Measurements from ENCODE around the gene KRTAP10-1. TPM values are rescaled to one million over a fixed set of nuclear protein-coding genes. Genes with fewer than 3 reads are reported as not detected.

KRTAP10-1 gene
- total RNA-seq, 1 experiment from 2014 or later = not detected

DNA sequence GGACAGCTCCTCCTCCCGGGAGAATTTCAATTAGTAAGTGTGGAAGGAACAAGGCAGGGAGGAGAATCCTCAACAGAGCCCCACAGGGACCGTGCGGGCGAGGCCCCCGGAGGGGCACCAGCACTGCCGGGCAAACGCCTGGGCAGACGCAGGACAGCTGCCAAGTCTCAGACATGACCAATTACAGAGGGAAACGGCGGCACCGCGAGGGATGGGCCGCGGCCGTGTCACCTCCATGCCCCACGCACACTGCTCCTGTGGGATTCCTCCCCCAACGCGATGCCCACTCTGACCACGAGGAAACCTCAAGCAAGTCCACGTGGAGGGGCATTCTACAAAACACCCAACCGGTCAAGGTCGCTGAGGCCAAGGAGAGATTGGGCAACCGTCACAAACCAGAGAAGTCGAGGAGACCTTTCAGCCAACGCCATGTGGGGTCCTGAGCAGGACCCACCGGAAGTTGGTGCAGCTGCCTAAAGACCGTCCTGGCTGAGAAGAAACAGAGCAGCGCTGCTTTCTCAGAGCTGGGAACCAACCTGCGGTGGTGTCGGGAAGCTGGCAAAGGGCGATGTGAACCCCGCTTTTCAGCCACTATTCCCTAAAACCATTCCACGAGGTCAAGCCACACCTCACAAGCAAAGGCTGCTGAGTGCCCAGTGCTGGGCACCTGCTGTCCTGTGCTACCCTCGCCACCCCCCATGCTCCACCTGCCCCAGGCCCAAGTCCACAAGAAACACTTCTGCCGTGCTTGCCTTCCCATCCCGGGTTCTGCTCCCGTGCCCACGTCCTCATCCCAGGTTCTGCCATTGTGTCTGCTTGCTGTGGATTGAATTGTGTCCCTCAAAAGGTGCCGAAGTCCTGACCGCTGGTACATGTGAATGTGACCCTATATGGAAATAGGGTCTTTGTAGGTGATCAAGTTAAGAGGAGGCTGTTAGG, 32.1 kb upstream of the KRTAP10-1 start (continued):
- TF ChIP-seq NFYB (CRISPR knock-in tag; conservative IDR thresholded peaks at IDR 0.05; ENCODE audit: low read depth) = no peak
- no peak for TF ChIP-seq NR1H2 (CRISPR knock-in tag; IDR thresholded peaks at IDR 0.05)

DNA sequence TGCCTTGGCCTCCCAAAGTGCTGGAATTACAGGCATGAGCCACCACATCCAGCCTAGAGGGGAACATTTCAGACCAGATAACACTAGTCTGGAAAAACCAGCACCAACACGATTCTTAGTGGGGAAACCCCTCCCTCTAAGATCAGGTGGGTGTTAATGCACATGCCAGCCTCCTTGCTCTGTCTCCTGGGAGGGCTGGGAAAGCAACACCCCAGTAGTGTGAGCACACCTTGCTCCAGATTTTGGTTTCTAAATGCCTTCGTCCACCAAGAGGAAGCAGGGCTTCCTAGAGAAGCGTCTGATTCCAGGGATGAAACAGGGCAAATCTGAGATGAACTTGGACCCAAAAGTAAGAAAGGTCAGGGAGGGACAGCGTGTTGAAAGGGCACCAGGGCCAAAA, 31.3 kb upstream of the KRTAP10-1 start:
- H3K4me3 Mint-ChIP-seq = no peak overlapping the region

DNA sequence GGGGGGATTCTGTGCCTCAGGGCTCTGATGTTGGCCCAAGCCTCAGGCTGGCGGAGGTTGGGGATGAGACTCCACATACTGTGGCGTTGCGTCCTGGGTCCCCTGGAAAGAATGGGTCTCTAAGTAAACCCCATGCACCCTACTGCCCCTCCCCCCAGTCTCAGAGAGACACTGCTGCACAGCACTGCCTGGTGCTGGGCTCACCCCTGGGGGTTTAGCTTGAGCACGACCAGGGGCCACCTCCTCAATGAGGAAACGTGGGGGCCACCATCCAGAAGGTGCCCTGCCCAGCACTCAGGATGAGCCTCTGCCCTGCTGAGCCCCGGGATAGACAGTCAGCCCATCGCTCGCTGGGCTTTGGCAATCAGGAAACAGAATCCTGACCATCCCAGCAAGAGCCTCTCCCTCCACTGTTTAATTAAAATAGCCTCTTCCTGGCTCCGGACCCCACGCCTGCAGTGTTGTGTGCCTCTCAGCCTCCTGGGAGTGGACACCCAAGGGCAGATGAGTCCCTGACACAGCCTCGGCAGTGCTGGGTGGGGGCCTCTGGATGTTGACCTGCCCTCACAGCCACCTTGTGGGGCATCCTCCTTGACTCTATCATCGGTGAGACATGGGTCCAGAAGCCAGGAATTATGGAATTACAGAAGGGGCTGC, 30.0 kb upstream of the KRTAP10-1 start:
- H3K27me3 Mint-ChIP-seq (ENCODE audit: low read depth) = peaks cover 6% of the 10 kb centered on the region
- no peak overlapping the region; the same call in 1 of the 2 replicates for H3K27ac Mint-ChIP-seq
- no peak for DNase-seq (ENCODE audit: low spot score)
- peaks cover 17% of the 10 kb centered on the region for H3K36me3 Mint-ChIP-seq
- CTCF ChIA-PET = no interaction called here
- TF ChIP-seq ZBTB21 (CRISPR knock-in tag; IDR thresholded peaks at IDR 0.05; ENCODE audit: borderline replicate concordance) (no peak), ZNF263 (CRISPR knock-in tag; IDR thresholded peaks at IDR 0.05; ENCODE audit: low read depth) (no peak), NFATC4 (CRISPR knock-in tag; IDR thresholded peaks at IDR 0.05) (no peak), PRRX2 (CRISPR knock-in tag; IDR thresholded peaks at IDR 0.05) (no peak), ZNF219 (CRISPR knock-in tag; IDR thresholded peaks at IDR 0.05; ENCODE audit: borderline replicate concordance) (no peak)
- TF ChIP-seq, protein P1, sequence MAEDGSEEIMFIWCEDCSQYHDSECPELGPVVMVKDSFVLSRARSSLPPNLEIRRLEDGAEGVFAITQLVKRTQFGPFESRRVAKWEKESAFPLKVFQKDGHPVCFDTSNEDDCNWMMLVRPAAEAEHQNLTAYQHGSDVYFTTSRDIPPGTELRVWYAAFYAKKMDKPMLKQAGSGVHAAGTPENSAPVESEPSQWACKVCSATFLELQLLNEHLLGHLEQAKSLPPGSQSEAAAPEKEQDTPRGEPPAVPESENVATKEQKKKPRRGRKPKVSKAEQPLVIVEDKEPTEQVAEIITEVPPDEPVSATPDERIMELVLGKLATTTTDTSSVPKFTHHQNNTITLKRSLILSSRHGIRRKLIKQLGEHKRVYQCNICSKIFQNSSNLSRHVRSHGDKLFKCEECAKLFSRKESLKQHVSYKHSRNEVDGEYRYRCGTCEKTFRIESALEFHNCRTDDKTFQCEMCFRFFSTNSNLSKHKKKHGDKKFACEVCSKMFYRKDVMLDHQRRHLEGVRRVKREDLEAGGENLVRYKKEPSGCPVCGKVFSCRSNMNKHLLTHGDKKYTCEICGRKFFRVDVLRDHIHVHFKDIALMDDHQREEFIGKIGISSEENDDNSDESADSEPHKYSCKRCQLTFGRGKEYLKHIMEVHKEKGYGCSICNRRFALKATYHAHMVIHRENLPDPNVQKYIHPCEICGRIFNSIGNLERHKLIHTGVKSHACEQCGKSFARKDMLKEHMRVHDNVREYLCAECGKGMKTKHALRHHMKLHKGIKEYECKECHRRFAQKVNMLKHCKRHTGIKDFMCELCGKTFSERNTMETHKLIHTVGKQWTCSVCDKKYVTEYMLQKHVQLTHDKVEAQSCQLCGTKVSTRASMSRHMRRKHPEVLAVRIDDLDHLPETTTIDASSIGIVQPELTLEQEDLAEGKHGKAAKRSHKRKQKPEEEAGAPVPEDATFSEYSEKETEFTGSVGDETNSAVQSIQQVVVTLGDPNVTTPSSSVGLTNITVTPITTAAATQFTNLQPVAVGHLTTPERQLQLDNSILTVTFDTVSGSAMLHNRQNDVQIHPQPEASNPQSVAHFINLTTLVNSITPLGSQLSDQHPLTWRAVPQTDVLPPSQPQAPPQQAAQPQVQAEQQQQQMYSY (CRISPR knock-in tag; IDR thresholded peaks at IDR 0.05) = no peak
- peaks cover 23% of the 10 kb centered on the region for H3K9me3 Mint-ChIP-seq
- POLR2A ChIA-PET = no interaction called here
- peaks cover 7% of the 10 kb centered on the region for H3K4me1 Mint-ChIP-seq
- no peak for ATAC-seq
- H3K4me3 Mint-ChIP-seq = no peak overlapping the region

More for the DNA sequence above, 31.3 kb upstream of the KRTAP10-1 start:
- ChIA-PET POLR2A (no interaction called here), CTCF (no interaction called here)
- DNase-seq (ENCODE audit: low spot score) (no peak), ATAC-seq (no peak)
- Mint-ChIP-seq H3K4me1 (peaks cover 11% of the 10 kb centered on the region), H3K36me3 (peaks cover 17% of the 10 kb centered on the region), H3K27ac (no peak overlapping the region), H3K27me3 (ENCODE audit: low read depth) (peaks cover 6% of the 10 kb centered on the region), H3K9me3 (peaks cover 23% of the 10 kb centered on the region)
- TF ChIP-seq, protein P2, sequence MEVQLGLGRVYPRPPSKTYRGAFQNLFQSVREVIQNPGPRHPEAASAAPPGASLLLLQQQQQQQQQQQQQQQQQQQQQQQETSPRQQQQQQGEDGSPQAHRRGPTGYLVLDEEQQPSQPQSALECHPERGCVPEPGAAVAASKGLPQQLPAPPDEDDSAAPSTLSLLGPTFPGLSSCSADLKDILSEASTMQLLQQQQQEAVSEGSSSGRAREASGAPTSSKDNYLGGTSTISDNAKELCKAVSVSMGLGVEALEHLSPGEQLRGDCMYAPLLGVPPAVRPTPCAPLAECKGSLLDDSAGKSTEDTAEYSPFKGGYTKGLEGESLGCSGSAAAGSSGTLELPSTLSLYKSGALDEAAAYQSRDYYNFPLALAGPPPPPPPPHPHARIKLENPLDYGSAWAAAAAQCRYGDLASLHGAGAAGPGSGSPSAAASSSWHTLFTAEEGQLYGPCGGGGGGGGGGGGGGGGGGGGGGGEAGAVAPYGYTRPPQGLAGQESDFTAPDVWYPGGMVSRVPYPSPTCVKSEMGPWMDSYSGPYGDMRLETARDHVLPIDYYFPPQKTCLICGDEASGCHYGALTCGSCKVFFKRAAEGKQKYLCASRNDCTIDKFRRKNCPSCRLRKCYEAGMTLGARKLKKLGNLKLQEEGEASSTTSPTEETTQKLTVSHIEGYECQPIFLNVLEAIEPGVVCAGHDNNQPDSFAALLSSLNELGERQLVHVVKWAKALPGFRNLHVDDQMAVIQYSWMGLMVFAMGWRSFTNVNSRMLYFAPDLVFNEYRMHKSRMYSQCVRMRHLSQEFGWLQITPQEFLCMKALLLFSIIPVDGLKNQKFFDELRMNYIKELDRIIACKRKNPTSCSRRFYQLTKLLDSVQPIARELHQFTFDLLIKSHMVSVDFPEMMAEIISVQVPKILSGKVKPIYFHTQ (CRISPR knock-in tag; IDR thresholded peaks at IDR 0.05) = no peak
- no peak for TF ChIP-seq JAZF1 (CRISPR knock-in tag; IDR thresholded peaks at IDR 0.05)
- TF ChIP-seq NFATC4 (CRISPR knock-in tag; IDR thresholded peaks at IDR 0.05) = no peak
- no peak for TF ChIP-seq GABPB1 (CRISPR knock-in tag; IDR thresholded peaks at IDR 0.05)
- TF ChIP-seq ESRRA (CRISPR knock-in tag; IDR thresholded peaks at IDR 0.05; ENCODE audit: borderline replicate concordance) = no peak
- no peak for TF ChIP-seq IRF2 (CRISPR knock-in tag; IDR thresholded peaks at IDR 0.05; ENCODE audit: borderline replicate concordance, low read depth)
- TF ChIP-seq ZBTB21 (CRISPR knock-in tag; IDR thresholded peaks at IDR 0.05; ENCODE audit: borderline replicate concordance) = no peak
- TF ChIP-seq ZNF416 (CRISPR knock-in tag; IDR thresholded peaks at IDR 0.05) = no peak
- TF ChIP-seq, protein P3, sequence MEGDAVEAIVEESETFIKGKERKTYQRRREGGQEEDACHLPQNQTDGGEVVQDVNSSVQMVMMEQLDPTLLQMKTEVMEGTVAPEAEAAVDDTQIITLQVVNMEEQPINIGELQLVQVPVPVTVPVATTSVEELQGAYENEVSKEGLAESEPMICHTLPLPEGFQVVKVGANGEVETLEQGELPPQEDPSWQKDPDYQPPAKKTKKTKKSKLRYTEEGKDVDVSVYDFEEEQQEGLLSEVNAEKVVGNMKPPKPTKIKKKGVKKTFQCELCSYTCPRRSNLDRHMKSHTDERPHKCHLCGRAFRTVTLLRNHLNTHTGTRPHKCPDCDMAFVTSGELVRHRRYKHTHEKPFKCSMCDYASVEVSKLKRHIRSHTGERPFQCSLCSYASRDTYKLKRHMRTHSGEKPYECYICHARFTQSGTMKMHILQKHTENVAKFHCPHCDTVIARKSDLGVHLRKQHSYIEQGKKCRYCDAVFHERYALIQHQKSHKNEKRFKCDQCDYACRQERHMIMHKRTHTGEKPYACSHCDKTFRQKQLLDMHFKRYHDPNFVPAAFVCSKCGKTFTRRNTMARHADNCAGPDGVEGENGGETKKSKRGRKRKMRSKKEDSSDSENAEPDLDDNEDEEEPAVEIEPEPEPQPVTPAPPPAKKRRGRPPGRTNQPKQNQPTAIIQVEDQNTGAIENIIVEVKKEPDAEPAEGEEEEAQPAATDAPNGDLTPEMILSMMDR (IDR thresholded peaks at IDR 0.05) = no peak
- TF ChIP-seq, protein P4, sequence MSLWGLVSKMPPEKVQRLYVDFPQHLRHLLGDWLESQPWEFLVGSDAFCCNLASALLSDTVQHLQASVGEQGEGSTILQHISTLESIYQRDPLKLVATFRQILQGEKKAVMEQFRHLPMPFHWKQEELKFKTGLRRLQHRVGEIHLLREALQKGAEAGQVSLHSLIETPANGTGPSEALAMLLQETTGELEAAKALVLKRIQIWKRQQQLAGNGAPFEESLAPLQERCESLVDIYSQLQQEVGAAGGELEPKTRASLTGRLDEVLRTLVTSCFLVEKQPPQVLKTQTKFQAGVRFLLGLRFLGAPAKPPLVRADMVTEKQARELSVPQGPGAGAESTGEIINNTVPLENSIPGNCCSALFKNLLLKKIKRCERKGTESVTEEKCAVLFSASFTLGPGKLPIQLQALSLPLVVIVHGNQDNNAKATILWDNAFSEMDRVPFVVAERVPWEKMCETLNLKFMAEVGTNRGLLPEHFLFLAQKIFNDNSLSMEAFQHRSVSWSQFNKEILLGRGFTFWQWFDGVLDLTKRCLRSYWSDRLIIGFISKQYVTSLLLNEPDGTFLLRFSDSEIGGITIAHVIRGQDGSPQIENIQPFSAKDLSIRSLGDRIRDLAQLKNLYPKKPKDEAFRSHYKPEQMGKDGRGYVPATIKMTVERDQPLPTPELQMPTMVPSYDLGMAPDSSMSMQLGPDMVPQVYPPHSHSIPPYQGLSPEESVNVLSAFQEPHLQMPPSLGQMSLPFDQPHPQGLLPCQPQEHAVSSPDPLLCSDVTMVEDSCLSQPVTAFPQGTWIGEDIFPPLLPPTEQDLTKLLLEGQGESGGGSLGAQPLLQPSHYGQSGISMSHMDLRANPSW (CRISPR knock-in tag; conservative IDR thresholded peaks at IDR 0.05; ENCODE audit: low read depth) = no peak

All from WTC11 (cell line).